ENCODE data around the gene LHFPL6. TPM values are rescaled to one million over a fixed set of nuclear protein-coding genes. Genes with fewer than 3 reads are reported as not detected.

Gene LHFPL6
- total and polyA plus RNA-seq, 2 experiments from 2014 or later = 7.8 to 9.5 TPM

- TF ChIP-seq CTCF (conservative IDR thresholded peaks at IDR 0.05; ENCODE audit: low read depth in 2 of 2) = no peak
- TF ChIP-seq STAT1 (IDR thresholded peaks at IDR 0.05; ENCODE audit: unreplicated experiment) = no peak
- TF ChIP-seq REST (IDR thresholded peaks at IDR 0.05; ENCODE audit: unreplicated experiment) = no peak
- TF ChIP-seq ZNF114 (CRISPR knock-in tag; IDR thresholded peaks at IDR 0.05) = no peak
- no peak for TF ChIP-seq POLR2AphosphoS5 (IDR thresholded peaks at IDR 0.05; ENCODE audit: low read depth)
- TF ChIP-seq EZH2 (IDR thresholded peaks at IDR 0.05; ENCODE audit: low read depth, unreplicated experiment) = no peak
- TF ChIP-seq ETS1 (IDR thresholded peaks at IDR 0.05) = no peak
- no peak for TF ChIP-seq NANOG (IDR thresholded peaks at IDR 0.05; ENCODE audit: borderline replicate concordance)
Observed at GRCh38 chr13:39494633-39495032, 108.4 kb downstream of the LHFPL6 start (continued).

GRCh38 chr13:39494006-39494405, 109.0 kb downstream of the LHFPL6 start:
- H3K9me2 ChIP-seq (ENCODE audit: insufficient read depth) = peaks cover 2% of the 10 kb centered on the region; the same call in 1 of the 2 replicates
- no peaks in the 10 kb centered on the region for H4K20me1 ChIP-seq (replicated peaks; ENCODE audit: insufficient read depth)
- no peaks in the 10 kb centered on the region for H3K36me3 Mint-ChIP-seq (ENCODE audit: low read depth)
- H3K4me1 ChIP-seq (ENCODE audit: insufficient read depth) = peaks cover 79% of the 10 kb centered on the region
- H3F3A ChIP-seq (replicated peaks; ENCODE audit: low read depth) = no peaks in the 10 kb centered on the region
- H3K36me3 ChIP-seq (ENCODE audit: insufficient read depth) = no peaks in the 10 kb centered on the region
- H3K9me3 Mint-ChIP-seq = peaks cover 3% of the 10 kb centered on the region; the same call in 1 of the 3 replicates
- DNase-seq (ENCODE audit: low spot score) (peak; percentile 64), ATAC-seq (peak; percentile 27)
- H3K4me1 Mint-ChIP-seq = peaks cover 89% of the 10 kb centered on the region
- peak overlapping the region; percentile 34; the same call in 1 of the 3 replicates for H3K4me3 Mint-ChIP-seq
- peak overlapping the region; percentile 43 for H3K4me2 ChIP-seq
- H3K79me2 ChIP-seq (replicated peaks; ENCODE audit: insufficient read depth) = no peaks in the 10 kb centered on the region
- peaks cover 16% of the 10 kb centered on the region for H3K27me3 ChIP-seq (ENCODE audit: insufficient read depth)
- peak overlapping the region; percentile 13; the same call in 1 of the 2 replicates for H3K4me3 ChIP-seq
- H2AFZ ChIP-seq = no peak overlapping the region
- peak overlapping the region; percentile 69; the same call in 1 of the 2 replicates for H3K27ac Mint-ChIP-seq
- H3K27ac ChIP-seq (ENCODE audit: low read depth) = peak overlapping the region; percentile 84
- H3K27me3 Mint-ChIP-seq (ENCODE audit: insufficient read depth, low read depth, poor library complexity) = peaks cover 13% of the 10 kb centered on the region
- TF ChIP-seq CREB1 (CRISPR knock-in tag; IDR thresholded peaks at IDR 0.05; ENCODE audit: low read depth) = 0 out of 2 replicates have a peak, but pooled peaks have one; percentile 5
- peak; percentile 87 for TF ChIP-seq NANOG (IDR thresholded peaks at IDR 0.05; ENCODE audit: borderline replicate concordance)
- peak; percentile 52; the same call in 1 of the 2 replicates for TF ChIP-seq ZNF462 (CRISPR knock-in tag; IDR thresholded peaks at IDR 0.05)
- TF ChIP-seq ETS1 (IDR thresholded peaks at IDR 0.05) = peak; percentile 67; the same call in 1 of the 2 replicates

Measured in GM23338 (cell line).